PFSK-1 (cell line): ENCODE results near the gene ZNF300.

Experiments
- POLR2AphosphoS5 ChIP-seq: IDR thresholded peaks from 2 replicates; pipeline ENCODE4 v1.6.1; 2012; ENCODE audit warnings: low read depth, mild to moderate bottlenecking, control low read depth, low read length, moderate library complexity
- SIN3A ChIP-seq: IDR thresholded peaks from 2 replicates; pipeline ENCODE4 v1.6.1; 2012; ENCODE audit warnings: mild to moderate bottlenecking, low read length, moderate library complexity, borderline replicate concordance; ENCODE audit not compliant: insufficient read depth
- TAF1 ChIP-seq: IDR thresholded peaks from 2 replicates; pipeline ENCODE4 v1.6.1; 2012; ENCODE audit warnings: low read length, control low read depth, borderline replicate concordance; ENCODE audit not compliant: insufficient read depth
- TF ChIP-seq, protein P1 (sequence below), 2 experiments: IDR thresholded peaks; 2 replicates each; pipeline versions ENCODE4 v1.6.1 to v1.8.0; 2011 to 2012; ENCODE audit warnings: low read depth in 2 of 2, low read length in 2 of 2, control low read depth in 1 of 2, inconsistent platforms in 1 of 2, mild to moderate bottlenecking in 1 of 2, moderate library complexity in 1 of 2; ENCODE audit not compliant: insufficient read depth in 1 of 2

DNA sequence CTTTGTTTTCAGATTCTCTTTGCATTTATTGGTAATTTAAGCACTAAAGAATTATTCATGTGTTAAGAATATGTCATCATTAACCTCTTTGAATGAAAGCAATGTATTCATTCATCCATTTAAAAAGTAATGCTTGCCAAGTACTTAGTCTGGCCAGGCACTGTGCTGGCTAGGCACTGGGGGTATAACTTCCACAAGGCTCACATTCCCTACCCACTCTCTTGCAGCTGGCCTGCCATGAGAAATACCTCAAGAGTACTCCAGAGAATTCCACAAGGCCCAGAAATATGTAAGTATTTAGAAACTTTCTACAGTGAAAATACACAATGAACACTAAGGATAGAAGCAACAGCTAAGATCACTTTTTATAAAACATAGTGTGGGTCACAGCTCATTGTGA is 25.4 kb downstream of the ZNF300 start:
- TF ChIP-seq TAF1 (no peak), POLR2AphosphoS5 (no peak), SIN3A (no peak)
- TF ChIP-seq, protein P1, sequence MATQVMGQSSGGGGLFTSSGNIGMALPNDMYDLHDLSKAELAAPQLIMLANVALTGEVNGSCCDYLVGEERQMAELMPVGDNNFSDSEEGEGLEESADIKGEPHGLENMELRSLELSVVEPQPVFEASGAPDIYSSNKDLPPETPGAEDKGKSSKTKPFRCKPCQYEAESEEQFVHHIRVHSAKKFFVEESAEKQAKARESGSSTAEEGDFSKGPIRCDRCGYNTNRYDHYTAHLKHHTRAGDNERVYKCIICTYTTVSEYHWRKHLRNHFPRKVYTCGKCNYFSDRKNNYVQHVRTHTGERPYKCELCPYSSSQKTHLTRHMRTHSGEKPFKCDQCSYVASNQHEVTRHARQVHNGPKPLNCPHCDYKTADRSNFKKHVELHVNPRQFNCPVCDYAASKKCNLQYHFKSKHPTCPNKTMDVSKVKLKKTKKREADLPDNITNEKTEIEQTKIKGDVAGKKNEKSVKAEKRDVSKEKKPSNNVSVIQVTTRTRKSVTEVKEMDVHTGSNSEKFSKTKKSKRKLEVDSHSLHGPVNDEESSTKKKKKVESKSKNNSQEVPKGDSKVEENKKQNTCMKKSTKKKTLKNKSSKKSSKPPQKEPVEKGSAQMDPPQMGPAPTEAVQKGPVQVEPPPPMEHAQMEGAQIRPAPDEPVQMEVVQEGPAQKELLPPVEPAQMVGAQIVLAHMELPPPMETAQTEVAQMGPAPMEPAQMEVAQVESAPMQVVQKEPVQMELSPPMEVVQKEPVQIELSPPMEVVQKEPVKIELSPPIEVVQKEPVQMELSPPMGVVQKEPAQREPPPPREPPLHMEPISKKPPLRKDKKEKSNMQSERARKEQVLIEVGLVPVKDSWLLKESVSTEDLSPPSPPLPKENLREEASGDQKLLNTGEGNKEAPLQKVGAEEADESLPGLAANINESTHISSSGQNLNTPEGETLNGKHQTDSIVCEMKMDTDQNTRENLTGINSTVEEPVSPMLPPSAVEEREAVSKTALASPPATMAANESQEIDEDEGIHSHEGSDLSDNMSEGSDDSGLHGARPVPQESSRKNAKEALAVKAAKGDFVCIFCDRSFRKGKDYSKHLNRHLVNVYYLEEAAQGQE (IDR thresholded peaks at IDR 0.05; ENCODE audit: insufficient read depth in 1 of 2, low read depth in 2 of 2, low read length in 2 of 2), result no peak
